PC-9 (cell line): ENCODE data around the gene NVL. TPM values are rescaled to one million over a fixed set of nuclear protein-coding genes. Genes with fewer than 3 reads are reported as not detected.

Experiments
- BruUV-seq: library from RNA; stranded (reverse); fragments of 400-500 nt; replicated peaks from 2 replicates; lab custom pipeline; 2021; lab: Mats Ljungman, UMichigan
- CTCF ChIA-PET: fragments of 300-600 bp; sonication (Branson Sonifier 250); formaldehyde crosslinking; loops from one replicate; lab custom pipeline; 2022; ENCODE audit warnings: antibody characterized with exemption; lab: Charles Lee
- POLR2A ChIA-PET: fragments of 300-600 bp; sonication (Branson Sonifier 250); formaldehyde crosslinking; loops from one replicate; lab custom pipeline; 2022; ENCODE audit warnings: antibody characterized with exemption; ENCODE audit not compliant: unreplicated experiment; lab: Charles Lee
- DNase-seq, 2 experiments: peaks; one replicate each; pipeline versions ENCODE4 v3.0.0 to v3.0.0-alpha.2; 2015 to 2022; ENCODE audit warnings: mixed read lengths in 1 of 2
- H2AFZ ChIP-seq: fragments of 200-600 bp; sonication (generic); 2 replicates; pipeline ENCODE4 v1.8.1; 2017; ENCODE audit warnings: antibody characterized with exemption
- H3F3A ChIP-seq: fragments of 200-600 bp; sonication (generic); 2 replicates; pipeline ENCODE4 v1.8.1; 2017; ENCODE audit warnings: antibody characterized with exemption, mild to moderate bottlenecking, low read depth; ENCODE audit not compliant: insufficient read depth
- H3K27ac ChIP-seq: fragments of 200-600 bp; sonication (generic); 2 replicates; pipeline ENCODE4 v1.6.1; 2016; ENCODE audit warnings: mixed run types
- H3K27me3 ChIP-seq: fragments of 200-600 bp; sonication (generic); 2 replicates; pipeline ENCODE4 v1.6.1; 2016; ENCODE audit warnings: low read depth, mixed run types; ENCODE audit not compliant: insufficient read depth
- H3K36me3 ChIP-seq: fragments of 200-600 bp; sonication (generic); 2 replicates; pipeline ENCODE4 v1.6.1; 2016; ENCODE audit warnings: low read depth, mixed run types
- H3K4me1 ChIP-seq: fragments of 200-600 bp; sonication (generic); replicated peaks from 2 replicates; pipeline ENCODE4 v1.6.1; 2016; ENCODE audit warnings: mixed run types; ENCODE audit not compliant: insufficient read depth
- H3K4me2 ChIP-seq: fragments of 200-600 bp; sonication (generic); 2 replicates; pipeline ENCODE4 v1.6.1; 2017; ENCODE audit warnings: mixed run types
- H3K4me3 ChIP-seq: fragments of 200-600 bp; sonication (generic); 2 replicates; pipeline ENCODE4 v1.6.1; 2016; ENCODE audit warnings: mixed run types
- H3K79me2 ChIP-seq: fragments of 200-600 bp; sonication (generic); 2 replicates; pipeline ENCODE4 v1.6.1; 2017; ENCODE audit warnings: low read depth, mixed run types
- H3K9me2 ChIP-seq: fragments of 200-600 bp; sonication (generic); 2 replicates; pipeline ENCODE4 v1.8.1; 2017; ENCODE audit warnings: mild to moderate bottlenecking; ENCODE audit not compliant: insufficient read depth
- H3K9me3 ChIP-seq: fragments of 200-600 bp; sonication (generic); 2 replicates; pipeline ENCODE4 v1.8.1; 2016; ENCODE audit warnings: low read depth; ENCODE audit not compliant: insufficient read depth
- H4K20me1 ChIP-seq: fragments of 200-600 bp; sonication (generic); 2 replicates; pipeline ENCODE4 v1.8.1; 2017; ENCODE audit not compliant: insufficient read depth
- EZH2 ChIP-seq: fragments of 200-600 bp; sonication (generic); IDR thresholded peaks from 2 replicates; pipeline ENCODE4 v1.8.0; 2017; ENCODE audit warnings: antibody characterized with exemption, low read depth
- intact Hi-C: fragments of 100-400 bp; cut with micrococcal nuclease; formaldehyde crosslinking; loops from one replicate; pipeline ENCODE4 v1.10.0; 2022; ENCODE audit not compliant: unreplicated experiment
- total RNA-seq: library from RNA; stranded (reverse); gene quantifications from 2 replicates; pipeline ENCODE4 v1.2.3, GENCODE V29; 2021
- TF ChIP-seq, protein P1 (sequence below): fragments of 200-600 bp; sonication (generic); conservative IDR thresholded peaks from 2 replicates; pipeline ENCODE4 v1.6.1; 2017; ENCODE audit warnings: mixed run types, antibody characterized with exemption, mild to moderate bottlenecking, moderate library complexity

NVL gene
- total RNA-seq, 1 experiment from 2014 or later: 36.1 TPM

DNA sequence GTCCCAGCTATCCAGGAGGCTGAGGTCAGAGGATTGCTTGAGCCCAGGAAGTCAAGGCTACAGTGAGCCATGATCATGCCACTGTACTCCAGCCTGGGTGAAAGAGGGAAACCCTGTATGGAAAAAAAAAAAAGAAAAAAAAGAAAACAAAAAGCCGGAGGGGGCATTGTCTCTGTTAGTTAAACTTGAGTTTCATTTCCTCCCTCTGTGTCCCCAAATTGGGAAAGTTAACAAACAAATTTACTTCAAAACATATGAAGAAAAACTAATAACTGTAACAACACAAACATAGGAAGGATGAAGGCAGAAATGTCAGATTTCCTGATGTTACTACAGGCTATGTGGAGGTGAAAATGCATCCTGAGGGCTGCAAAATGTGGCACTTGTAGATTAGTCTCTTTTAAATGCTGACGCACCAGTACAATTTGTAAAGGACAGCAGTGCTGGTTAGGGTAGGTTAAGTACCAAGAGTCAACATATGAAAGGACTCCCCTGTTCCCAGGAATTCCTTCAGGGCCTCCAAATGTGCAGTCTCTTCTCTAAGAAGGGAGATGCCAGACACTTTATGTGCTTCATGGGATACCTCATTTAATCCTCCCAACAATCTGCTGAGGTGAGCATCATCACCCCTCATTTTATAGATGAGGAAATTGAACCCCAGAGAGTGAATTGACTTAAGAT is 94.0 kb downstream of the NVL start:
- H3K4me3 ChIP-seq: no peak overlapping the region
- DNase-seq: no peak
- BruUV-seq: no TSS peak
- H3K79me2 ChIP-seq: no peaks in the 10 kb centered on the region
- no peaks in the 10 kb centered on the region for H3K9me3 ChIP-seq
- no peaks in the 10 kb centered on the region for H3F3A ChIP-seq
- H2AFZ ChIP-seq: no peak overlapping the region
- ChIA-PET POLR2A (no interaction called here), CTCF (interaction anchor here (0.6 kb wide), 1 partner anchor 35 kb away, joined by 3 read pairs; no protein-coding TSS in a partner anchor)
- H3K4me1 ChIP-seq: no peaks in the 10 kb centered on the region
- H3K27me3 ChIP-seq: no peaks in the 10 kb centered on the region
- TF ChIP-seq EZH2: no peak
- TF ChIP-seq, protein P1, sequence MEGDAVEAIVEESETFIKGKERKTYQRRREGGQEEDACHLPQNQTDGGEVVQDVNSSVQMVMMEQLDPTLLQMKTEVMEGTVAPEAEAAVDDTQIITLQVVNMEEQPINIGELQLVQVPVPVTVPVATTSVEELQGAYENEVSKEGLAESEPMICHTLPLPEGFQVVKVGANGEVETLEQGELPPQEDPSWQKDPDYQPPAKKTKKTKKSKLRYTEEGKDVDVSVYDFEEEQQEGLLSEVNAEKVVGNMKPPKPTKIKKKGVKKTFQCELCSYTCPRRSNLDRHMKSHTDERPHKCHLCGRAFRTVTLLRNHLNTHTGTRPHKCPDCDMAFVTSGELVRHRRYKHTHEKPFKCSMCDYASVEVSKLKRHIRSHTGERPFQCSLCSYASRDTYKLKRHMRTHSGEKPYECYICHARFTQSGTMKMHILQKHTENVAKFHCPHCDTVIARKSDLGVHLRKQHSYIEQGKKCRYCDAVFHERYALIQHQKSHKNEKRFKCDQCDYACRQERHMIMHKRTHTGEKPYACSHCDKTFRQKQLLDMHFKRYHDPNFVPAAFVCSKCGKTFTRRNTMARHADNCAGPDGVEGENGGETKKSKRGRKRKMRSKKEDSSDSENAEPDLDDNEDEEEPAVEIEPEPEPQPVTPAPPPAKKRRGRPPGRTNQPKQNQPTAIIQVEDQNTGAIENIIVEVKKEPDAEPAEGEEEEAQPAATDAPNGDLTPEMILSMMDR: no peak
- no peak overlapping the region for H3K4me2 ChIP-seq
- H3K27ac ChIP-seq: no peak overlapping the region
- intact Hi-C loops: no loop called here
- no peaks in the 10 kb centered on the region for H3K9me2 ChIP-seq
- H4K20me1 ChIP-seq: no peaks in the 10 kb centered on the region
- H3K36me3 ChIP-seq: peaks cover 9% of the 10 kb centered on the region; the same call in 1 of the 2 replicates

DNA sequence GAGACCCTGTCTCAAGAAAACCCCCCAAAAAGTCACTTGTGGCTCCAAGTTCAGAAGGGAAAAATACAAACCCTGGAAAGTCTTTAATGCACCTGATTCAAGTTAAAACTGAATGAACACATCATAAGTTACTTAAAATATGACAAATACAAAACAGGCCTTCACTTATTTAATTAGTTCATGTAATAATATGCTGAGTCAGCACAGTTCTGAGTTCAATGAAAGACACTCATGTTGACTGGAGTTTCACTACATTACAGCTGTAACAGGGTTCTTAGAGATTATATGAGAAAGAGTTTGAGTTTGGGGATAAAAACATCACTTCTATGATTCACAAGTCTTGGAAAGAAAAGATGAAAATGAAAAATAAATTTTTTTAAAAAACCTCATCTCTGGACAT is 96.0 kb downstream of the NVL start:
- H2AFZ ChIP-seq: no peak overlapping the region
- no peaks in the 10 kb centered on the region for H3K79me2 ChIP-seq
- no peaks in the 10 kb centered on the region for H3K9me2 ChIP-seq
- no peak for TF ChIP-seq EZH2
- TF ChIP-seq, protein P1: no peak
- no peak for DNase-seq
- no peaks in the 10 kb centered on the region for H3K27me3 ChIP-seq
- no peak overlapping the region for H3K4me2 ChIP-seq
- H3K4me1 ChIP-seq: no peaks in the 10 kb centered on the region
- H3F3A ChIP-seq: no peaks in the 10 kb centered on the region; the same call in 1 of the 2 replicates
- no peaks in the 10 kb centered on the region for H3K9me3 ChIP-seq
- no TSS peak for BruUV-seq
- H3K27ac ChIP-seq: no peak overlapping the region
- H3K4me3 ChIP-seq: no peak overlapping the region
- H3K36me3 ChIP-seq: peaks cover 13% of the 10 kb centered on the region
- CTCF ChIA-PET: no interaction called here
- H4K20me1 ChIP-seq: no peaks in the 10 kb centered on the region
- POLR2A ChIA-PET: no interaction called here
- intact Hi-C loops: no loop called here

DNA sequence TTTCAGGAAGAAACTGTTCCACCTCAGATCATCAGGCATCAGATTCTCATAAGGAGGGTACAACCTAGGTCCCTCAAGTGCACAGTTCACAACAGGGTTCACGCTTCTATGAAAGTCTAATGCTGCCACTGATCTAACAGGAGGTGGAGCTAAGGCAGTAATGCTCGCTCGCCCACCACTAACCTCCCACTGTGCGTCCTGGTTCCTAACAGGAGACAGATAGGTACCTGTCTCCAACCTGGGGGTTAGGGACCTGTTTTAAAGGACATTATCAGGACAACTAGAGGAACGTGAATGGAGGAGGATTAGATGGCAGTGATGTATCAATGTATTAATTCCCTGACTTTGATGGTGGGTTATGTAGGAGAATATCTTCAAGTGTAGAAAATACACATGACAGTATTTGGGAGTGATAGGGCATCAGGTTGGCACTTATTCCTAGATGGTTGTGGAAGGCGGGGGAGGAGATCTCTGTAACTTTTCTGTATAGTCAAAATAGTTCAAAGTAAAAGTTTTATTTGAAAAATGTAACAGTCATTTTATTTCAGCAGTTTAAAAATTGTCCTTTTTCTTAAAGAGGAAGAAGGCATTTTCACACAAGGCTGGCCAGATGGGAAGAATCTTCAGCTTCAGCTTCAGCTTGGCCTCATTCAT is 103.0 kb downstream of the NVL start:
- peaks cover 7% of the 10 kb centered on the region for H3K36me3 ChIP-seq
- CTCF ChIA-PET: no interaction called here
- no TSS peak for BruUV-seq

More for the DNA sequence above, 103.0 kb downstream of the NVL start:
- Histone ChIP-seq H4K20me1 (no peaks in the 10 kb centered on the region), H2AFZ (no peak overlapping the region), H3K27me3 (no peaks in the 10 kb centered on the region), H3K9me2 (no peaks in the 10 kb centered on the region), H3K79me2 (no peaks in the 10 kb centered on the region), H3F3A (peaks cover 11% of the 10 kb centered on the region), H3K4me3 (no peak overlapping the region), H3K27ac (no peak overlapping the region), H3K4me1 (no peaks in the 10 kb centered on the region), H3K9me3 (no peaks in the 10 kb centered on the region), H3K4me2 (no peak overlapping the region)
- intact Hi-C loops: no loop called here
- DNase-seq: no peak
- TF ChIP-seq, protein P1: no peak
- TF ChIP-seq EZH2: no peak
- POLR2A ChIA-PET: no interaction called here
